BE2C (cell line): Measurements from ENCODE around the gene GPATCH2L.

Experiments used
- DNase-seq: peaks from one replicate; pipeline ENCODE4 v3.0.0-alpha.2; 2020
- H3K27me3 ChIP-seq: fragments of 250-450 bp; sonication (Bioruptor Pico); 2 replicates; pipeline ENCODE4 v1.5.1; 2020; ENCODE audit warnings: mild to moderate bottlenecking
- H3K36me3 ChIP-seq: fragments of 250-450 bp; sonication (Bioruptor Pico); 2 replicates; pipeline ENCODE4 v1.5.1; 2020; ENCODE audit warnings: mild to moderate bottlenecking
- H3K4me1 ChIP-seq: fragments of 250-450 bp; sonication (Bioruptor Pico); 2 replicates; pipeline ENCODE4 v1.5.1; 2020
- H3K4me3 ChIP-seq: 2 replicates; pipeline ENCODE4 v1.5.1; 2011; ENCODE audit warnings: low read depth, low read length
- H3K9me3 ChIP-seq: fragments of 250-450 bp; sonication (Bioruptor Pico); 2 replicates; pipeline ENCODE4 v1.5.1; 2020
- CTCF ChIP-seq: IDR thresholded peaks from 2 replicates; pipeline ENCODE4 v1.5.1; 2012; ENCODE audit warnings: mild to moderate bottlenecking, low read depth, low read length

GPATCH2L gene

GRCh38 chr14:76133103-76133502, 18.6 kb upstream of the GPATCH2L start:
- no peak for DNase-seq
- H3K27me3 ChIP-seq = peaks cover 49% of the 10 kb centered on the region
- TF ChIP-seq CTCF = no peak
- H3K36me3 ChIP-seq = no peaks in the 10 kb centered on the region
- H3K9me3 ChIP-seq = no peaks in the 10 kb centered on the region
- no peaks in the 10 kb centered on the region for H3K4me1 ChIP-seq
- no peak overlapping the region for H3K4me3 ChIP-seq

GRCh38 chr14:76134231-76134630, 17.5 kb upstream of the GPATCH2L start:
- Histone ChIP-seq H3K36me3 (no peaks in the 10 kb centered on the region), H3K4me1 (no peaks in the 10 kb centered on the region), H3K9me3 (no peaks in the 10 kb centered on the region), H3K27me3 (peaks cover 49% of the 10 kb centered on the region), H3K4me3 (no peak overlapping the region)
- TF ChIP-seq CTCF = no peak
- DNase-seq = no peak

- Histone ChIP-seq H3K4me1 (no peaks in the 10 kb centered on the region), H3K27me3 (peaks cover 42% of the 10 kb centered on the region), H3K9me3 (no peaks in the 10 kb centered on the region), H3K4me3 (no peak overlapping the region), H3K36me3 (no peaks in the 10 kb centered on the region)
- no peak for DNase-seq
- TF ChIP-seq CTCF = no peak
Measured at GRCh38 chr14:76135722-76136121, 16.0 kb upstream of the GPATCH2L start.

GRCh38 chr14:76136476-76137110, 15.1 kb upstream of the GPATCH2L start:
- Histone ChIP-seq H3K9me3 (no peaks in the 10 kb centered on the region), H3K27me3 (peaks cover 38% of the 10 kb centered on the region), H3K36me3 (no peaks in the 10 kb centered on the region), H3K4me3 (no peak overlapping the region), H3K4me1 (no peaks in the 10 kb centered on the region)
- TF ChIP-seq CTCF = no peak
- peak; percentile 22 for DNase-seq

GRCh38 chr14:76138119-76138757, 13.5 kb upstream of the GPATCH2L start:
- DNase-seq = no peak
- no peak overlapping the region for H3K4me3 ChIP-seq
- no peak for TF ChIP-seq CTCF
- H3K27me3 ChIP-seq = peaks cover 25% of the 10 kb centered on the region
- H3K9me3 ChIP-seq = no peaks in the 10 kb centered on the region
- no peaks in the 10 kb centered on the region for H3K4me1 ChIP-seq
- H3K36me3 ChIP-seq = no peaks in the 10 kb centered on the region

- Histone ChIP-seq H3K4me1 (no peaks in the 10 kb centered on the region), H3K36me3 (no peaks in the 10 kb centered on the region), H3K27me3 (peaks cover 17% of the 10 kb centered on the region), H3K9me3 (no peaks in the 10 kb centered on the region), H3K4me3 (no peak overlapping the region)
- DNase-seq = no peak
- no peak for TF ChIP-seq CTCF
Measured at GRCh38 chr14:76138758-76139723, 12.7 kb upstream of the GPATCH2L start.
